HCT116 (cell line): ENCODE data around the gene ACER1.

ENCODE experiments used
- CBX3 ChIP-seq: IDR thresholded peaks from 2 replicates; pipeline ENCODE4 v1.6.1; 2012; ENCODE audit warnings: low read depth
- EZH2 ChIP-seq: fragments of 200-600 bp; sonication (generic); IDR thresholded peaks from 2 replicates; pipeline ENCODE4 v1.6.1; 2017; ENCODE audit warnings: antibody characterized with exemption, mixed run types
- POLR2A ChIP-seq: IDR thresholded peaks from 2 replicates; pipeline ENCODE4 v1.7.0; 2011; ENCODE audit warnings: borderline replicate concordance; ENCODE audit not compliant: insufficient read depth, insufficient read length; ENCODE audit errors: extremely low read depth
- TF ChIP-seq, protein P1 (sequence below), 3 experiments: fragments of 200-600 bp in 1 of 3; sonication (generic) in 1 of 3; IDR thresholded peaks in 2 of 3; conservative IDR thresholded peaks in 1 of 3; 2 replicates each; pipeline ENCODE4 v1.5.1; 2012 to 2017; ENCODE audit warnings: low read depth in 2 of 3, low read length in 2 of 3, antibody characterized with exemption in 1 of 3, borderline replicate concordance in 1 of 3, control low read depth in 1 of 3, mild to moderate bottlenecking in 1 of 3, mixed read lengths in 1 of 3, mixed run types in 1 of 3, moderate library complexity in 1 of 3; ENCODE audit not compliant: insufficient read depth in 1 of 3
- TF ChIP-seq, protein P2 (sequence below): IDR thresholded peaks from 2 replicates; pipeline ENCODE4 v1.6.1; 2012; ENCODE audit warnings: low read depth

GRCh38 chr19:6312018-6312417, 21.4 kb downstream of the ACER1 start:
- TF ChIP-seq, protein P1, sequence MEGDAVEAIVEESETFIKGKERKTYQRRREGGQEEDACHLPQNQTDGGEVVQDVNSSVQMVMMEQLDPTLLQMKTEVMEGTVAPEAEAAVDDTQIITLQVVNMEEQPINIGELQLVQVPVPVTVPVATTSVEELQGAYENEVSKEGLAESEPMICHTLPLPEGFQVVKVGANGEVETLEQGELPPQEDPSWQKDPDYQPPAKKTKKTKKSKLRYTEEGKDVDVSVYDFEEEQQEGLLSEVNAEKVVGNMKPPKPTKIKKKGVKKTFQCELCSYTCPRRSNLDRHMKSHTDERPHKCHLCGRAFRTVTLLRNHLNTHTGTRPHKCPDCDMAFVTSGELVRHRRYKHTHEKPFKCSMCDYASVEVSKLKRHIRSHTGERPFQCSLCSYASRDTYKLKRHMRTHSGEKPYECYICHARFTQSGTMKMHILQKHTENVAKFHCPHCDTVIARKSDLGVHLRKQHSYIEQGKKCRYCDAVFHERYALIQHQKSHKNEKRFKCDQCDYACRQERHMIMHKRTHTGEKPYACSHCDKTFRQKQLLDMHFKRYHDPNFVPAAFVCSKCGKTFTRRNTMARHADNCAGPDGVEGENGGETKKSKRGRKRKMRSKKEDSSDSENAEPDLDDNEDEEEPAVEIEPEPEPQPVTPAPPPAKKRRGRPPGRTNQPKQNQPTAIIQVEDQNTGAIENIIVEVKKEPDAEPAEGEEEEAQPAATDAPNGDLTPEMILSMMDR (IDR thresholded peaks at IDR 0.05 in 2 of 3, conservative IDR thresholded peaks at IDR 0.05 in 1 of 3; ENCODE audit: borderline replicate concordance in 1 of 3, insufficient read depth in 1 of 3, low read depth in 2 of 3, low read length in 2 of 3) = peak in 2 of 3 experiments; percentile 12 to 18; a peak in 2 of 6 replicates
- TF ChIP-seq CBX3 = no peak
- TF ChIP-seq POLR2A = no peak
- no peak for TF ChIP-seq EZH2
- TF ChIP-seq, protein P2, sequence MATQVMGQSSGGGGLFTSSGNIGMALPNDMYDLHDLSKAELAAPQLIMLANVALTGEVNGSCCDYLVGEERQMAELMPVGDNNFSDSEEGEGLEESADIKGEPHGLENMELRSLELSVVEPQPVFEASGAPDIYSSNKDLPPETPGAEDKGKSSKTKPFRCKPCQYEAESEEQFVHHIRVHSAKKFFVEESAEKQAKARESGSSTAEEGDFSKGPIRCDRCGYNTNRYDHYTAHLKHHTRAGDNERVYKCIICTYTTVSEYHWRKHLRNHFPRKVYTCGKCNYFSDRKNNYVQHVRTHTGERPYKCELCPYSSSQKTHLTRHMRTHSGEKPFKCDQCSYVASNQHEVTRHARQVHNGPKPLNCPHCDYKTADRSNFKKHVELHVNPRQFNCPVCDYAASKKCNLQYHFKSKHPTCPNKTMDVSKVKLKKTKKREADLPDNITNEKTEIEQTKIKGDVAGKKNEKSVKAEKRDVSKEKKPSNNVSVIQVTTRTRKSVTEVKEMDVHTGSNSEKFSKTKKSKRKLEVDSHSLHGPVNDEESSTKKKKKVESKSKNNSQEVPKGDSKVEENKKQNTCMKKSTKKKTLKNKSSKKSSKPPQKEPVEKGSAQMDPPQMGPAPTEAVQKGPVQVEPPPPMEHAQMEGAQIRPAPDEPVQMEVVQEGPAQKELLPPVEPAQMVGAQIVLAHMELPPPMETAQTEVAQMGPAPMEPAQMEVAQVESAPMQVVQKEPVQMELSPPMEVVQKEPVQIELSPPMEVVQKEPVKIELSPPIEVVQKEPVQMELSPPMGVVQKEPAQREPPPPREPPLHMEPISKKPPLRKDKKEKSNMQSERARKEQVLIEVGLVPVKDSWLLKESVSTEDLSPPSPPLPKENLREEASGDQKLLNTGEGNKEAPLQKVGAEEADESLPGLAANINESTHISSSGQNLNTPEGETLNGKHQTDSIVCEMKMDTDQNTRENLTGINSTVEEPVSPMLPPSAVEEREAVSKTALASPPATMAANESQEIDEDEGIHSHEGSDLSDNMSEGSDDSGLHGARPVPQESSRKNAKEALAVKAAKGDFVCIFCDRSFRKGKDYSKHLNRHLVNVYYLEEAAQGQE = no peak
